Stimulated activated CD4-positive, alpha-beta T cell treated with anti-CD3 and anti-CD28 coated beads, TNF-alpha, amount 100 ng/mL, for 4 hours (primary cell): ENCODE results near the gene SNX10.

Experiments
- DNase-seq, 3 experiments: peaks; one replicate each; pipeline ENCODE4 v3.0.0-alpha.2; 2020; ENCODE audit warnings: low read depth in 3 of 3

SNX10 gene

DNA sequence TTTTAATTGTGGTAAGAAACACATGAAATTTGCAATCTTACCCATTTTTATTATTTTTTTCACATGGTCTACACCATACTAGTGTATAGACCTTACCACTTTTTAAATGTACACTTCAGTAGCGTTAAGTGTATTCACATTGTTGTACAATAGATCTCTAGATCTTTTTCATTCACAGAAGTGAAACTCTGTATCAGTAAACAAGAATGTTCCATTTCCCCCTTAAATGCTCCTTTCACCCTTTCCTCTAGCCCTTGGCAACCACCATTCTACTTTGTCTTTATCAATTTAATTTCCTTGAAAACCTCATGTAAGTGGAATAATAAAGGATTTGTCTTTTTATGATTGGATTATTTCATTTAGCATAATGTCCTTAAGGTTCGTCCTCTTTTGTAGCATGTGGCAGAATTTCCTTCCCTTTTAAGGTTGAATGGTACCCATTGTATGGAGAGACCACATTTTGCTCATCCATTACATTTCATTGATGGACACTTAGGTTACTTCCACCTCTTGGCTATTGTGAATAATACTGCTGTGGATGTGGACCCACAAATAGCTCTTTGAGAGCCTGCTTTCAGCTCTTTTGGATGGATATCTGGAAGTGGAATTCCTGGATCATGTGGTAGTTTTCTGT is 45.7 kb downstream of the SNX10 start:
- no peak for DNase-seq

GRCh38 chr7:26340476-26341018 is 48.9 kb downstream of the SNX10 start:
- no peak for DNase-seq

- no peak for DNase-seq
Observed at GRCh38 chr7:26343320-26343832, 51.7 kb downstream of the SNX10 start.

DNA sequence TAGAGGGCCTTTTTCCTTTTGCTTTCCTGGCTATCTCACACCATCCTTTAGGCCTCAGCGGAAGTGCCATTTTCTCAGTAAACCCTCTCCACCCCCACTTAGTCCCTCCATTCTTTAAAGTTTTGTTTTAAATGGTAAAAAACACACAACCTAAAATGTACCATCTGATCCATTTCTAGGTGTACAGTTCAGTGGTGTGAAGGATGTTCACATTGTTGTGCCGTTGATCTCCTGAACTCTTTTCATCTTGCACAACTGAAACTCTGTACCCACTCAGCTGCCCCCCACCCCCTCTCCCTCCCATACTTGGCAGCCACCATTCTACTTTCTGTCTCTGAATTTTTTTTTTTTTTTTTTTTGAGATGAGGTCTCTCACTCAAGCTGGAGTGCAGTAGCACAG is 52.2 kb downstream of the SNX10 start:
- no peak for DNase-seq

DNA sequence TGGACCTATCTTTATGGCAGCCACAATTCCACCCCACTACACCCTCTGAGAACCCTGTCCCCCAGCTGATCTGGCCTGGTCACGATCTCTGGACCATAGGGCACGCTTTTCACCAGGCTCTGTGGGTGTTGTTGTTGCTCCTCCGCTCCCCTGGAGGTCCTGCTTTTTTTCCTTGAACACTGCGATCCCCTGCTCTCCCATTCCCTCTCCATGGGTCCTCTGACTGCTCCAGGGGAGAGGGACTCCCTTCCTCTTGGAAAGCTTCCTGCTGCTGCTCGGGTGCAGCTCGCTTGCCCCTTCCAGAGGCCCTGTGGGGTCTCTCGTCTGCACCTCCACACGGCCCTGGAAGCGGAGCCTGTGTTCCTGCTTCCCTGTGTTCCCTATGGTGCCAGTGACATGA is 53.5 kb downstream of the SNX10 start:
- DNase-seq = no peak

DNA sequence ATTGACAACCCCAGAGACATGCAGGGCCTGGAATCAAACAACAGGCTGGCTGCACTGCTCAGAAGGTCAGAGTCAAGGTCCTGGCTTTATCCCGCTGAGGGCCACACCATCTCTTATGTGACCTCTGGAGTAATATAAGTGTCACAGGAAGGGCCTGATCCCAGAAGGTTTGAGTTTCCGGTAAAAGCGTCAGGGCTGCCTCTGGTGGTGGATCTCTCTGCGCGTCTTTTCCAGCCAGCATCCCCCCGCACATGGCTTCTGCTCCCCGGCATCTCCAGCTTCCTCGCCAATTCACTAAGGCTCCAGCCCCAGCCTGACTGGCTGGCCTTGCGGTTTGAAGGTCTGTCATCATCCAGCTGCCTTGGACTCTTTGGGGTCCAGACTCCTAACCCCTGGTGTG is 54.2 kb downstream of the SNX10 start:
- DNase-seq = no peak

- DNase-seq = no peak
Observed at GRCh38 chr7:26346611-26347203, 55.0 kb downstream of the SNX10 start.

- DNase-seq = no peak
Observed at GRCh38 chr7:26348234-26348851, 56.7 kb downstream of the SNX10 start.

DNA sequence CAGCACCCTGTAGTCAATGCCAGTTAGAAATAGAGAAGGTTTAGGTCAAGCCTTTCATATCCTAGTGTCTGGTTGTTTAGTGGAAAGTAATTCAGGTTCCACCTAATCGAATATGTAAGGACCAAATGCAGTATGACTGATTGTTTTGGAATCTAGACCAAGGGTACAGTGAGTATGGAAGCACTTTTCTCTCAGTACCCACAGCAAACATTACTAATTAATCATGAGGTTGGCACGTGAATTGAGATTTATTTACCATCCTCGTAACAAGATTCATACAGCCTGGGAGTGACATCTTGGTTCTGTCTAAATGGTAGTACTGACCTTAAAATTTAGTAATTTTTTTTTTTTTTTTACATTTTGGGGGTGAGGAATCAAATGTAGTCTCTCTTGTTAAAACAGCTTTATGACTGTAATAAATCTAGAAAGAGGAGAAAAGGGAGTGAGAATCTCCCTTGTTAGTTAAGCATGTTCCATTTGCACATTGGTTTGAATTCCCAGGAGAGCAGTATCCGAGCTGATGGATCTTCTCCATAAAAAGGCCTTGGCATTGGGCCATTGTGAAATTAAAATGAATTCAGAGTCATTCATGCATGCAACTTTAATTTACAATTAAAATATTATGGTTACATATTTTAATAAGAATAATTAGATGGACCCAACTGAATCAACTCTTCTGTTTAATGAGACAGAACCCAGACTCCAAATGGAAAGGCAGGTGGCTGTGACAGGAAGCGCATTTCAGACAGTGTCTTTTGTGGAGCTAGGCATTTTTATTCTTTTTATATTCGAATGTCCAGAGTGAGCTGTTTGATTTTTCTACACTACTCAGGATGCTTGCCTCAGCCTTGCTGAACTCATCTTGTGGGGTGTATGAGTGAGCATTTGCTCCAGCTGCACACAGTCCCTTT is 57.6 kb downstream of the SNX10 start:
- DNase-seq = no peak

GRCh38 chr7:26351171-26351570 is 59.5 kb downstream of the SNX10 start:
- DNase-seq = no peak

GRCh38 chr7:26356229-26356628 is 64.6 kb downstream of the SNX10 start:
- no peak for DNase-seq

DNA sequence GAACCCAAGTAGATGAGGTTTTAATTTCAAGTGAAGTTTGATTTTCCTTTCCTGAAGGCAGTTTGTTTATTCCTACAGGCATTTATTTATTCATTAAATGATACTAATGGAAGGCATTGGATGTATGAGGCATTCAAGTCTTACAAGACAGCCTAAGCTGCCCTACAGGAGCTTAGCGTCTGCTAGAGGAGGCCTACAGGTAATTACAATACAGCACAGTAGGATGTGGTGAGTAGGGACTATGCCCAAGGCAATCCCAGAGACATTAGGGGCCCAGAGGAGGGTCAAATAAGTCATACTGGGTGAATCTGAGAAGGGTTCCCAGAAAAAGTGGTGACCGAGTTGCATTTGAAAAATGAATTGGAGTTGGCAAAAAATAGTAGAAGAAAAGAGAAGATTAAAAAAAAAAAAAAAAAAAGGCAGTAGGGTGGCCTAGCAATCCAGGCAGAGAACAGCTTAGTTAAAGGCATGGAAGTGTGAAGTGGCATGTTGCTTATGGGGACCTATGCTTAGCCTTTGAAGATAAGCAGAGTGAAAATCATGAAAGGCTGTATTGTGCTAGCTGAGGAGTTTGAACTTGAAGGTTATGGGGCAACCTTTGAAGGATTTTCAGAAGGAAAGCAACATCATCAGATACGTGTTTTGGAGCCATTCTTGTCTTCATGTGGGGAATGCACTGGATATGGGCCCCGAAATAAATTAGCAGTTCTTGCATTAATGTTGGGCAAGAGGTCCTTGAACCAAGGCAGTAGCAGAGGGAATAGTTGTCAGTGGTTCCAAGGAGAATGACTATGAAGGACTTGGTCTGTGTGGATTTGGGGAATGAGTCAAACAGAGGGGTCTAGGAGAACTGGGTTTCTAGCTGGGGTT is 65.5 kb downstream of the SNX10 start:
- DNase-seq = no peak

DNA sequence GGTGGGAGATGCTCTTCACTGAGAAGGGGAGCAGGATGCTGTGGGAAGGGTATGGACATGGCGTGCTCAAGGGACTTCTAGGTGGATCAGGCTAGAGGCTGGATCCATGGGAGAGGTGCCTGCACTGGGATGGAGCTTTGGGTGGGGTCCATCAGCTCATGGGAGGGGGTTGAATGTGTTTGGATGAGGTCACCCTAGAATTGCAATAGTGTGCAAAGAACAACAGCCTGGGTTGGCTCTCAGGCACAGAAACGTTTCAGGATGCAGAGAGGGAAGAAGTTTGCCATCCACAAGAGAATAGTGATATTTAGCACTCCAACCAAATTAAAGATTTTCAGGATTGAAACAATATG is 66.1 kb downstream of the SNX10 start:
- no peak for DNase-seq

- no peak for DNase-seq
Observed at GRCh38 chr7:26360650-26361049, 69.0 kb downstream of the SNX10 start.

DNA sequence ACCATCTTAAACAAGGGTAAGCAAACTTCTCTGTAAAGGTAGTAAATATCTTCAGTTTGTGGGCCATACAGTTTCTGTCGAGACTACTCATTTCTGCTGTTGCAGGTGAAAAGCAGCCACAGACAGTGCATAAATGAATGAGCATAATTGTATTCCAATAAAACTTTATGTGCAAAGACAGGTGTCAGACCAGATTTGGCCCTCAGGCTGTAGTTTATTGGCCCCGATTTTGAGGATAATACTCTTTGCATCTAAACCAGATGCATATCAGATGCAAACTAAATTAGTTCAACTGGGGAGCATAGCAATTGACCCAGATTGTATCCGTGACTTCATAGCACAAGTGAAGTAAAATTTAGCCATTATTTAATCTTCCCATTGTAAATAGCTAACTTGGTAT is 70.0 kb downstream of the SNX10 start:
- DNase-seq = no peak

DNA sequence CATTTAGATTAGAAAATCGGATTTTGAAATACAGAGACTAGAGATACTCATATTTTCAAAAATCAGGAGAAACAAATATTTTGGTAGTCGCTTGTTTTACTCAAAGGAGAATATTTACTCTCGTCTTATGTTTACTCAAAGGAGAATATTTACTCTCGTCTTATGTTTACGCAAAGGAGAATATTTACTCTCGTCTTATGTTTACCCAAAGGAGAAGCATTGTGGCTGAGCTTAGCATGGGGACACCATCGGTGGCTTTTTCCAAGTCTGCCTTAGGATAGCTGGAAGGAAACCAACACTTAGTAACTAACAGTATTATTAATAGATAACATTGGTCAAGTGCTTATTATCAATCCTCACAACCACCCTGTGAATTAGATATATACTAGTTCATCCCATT is 71.8 kb downstream of the SNX10 start:
- DNase-seq = no peak

DNA sequence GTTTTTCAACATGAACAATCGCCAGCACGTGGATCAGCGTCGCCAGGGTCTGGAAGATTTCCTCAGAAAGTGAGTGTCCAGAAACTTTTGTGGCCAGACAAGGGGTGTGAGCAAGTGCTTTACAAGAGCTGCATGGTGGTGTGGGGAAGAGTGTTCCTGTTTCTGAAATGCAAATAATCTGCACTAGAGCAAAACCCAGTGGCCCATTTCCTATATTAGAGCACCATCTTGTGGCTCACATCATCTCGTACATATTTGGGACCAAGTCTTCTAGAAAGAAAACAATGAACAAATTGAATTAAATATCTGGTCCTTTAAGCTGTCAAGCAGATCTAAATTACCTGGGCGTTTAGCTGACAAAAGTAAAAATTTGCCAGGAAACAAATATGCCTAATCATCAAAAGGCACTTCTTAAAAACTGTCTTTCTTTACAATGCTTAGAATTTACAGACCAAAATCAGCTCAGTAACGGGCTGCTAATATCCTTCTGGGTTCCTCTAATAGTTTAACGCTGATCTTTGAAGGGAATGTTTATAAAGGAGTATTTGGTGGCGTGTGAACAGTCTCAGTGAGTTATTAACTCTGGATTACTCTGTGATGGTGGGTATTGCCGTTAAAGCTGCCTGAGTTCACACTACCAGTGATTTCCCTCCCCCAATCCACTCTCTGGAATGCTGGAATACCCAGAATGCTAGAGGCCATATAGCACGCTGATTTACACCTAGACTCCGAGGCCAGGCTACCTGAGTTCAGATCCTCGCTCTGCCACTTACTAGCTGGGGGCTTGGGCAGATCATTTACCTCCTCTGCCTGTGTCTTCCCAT is 73.6 kb downstream of the SNX10 start:
- DNase-seq = peak in 2 of 3 experiments; percentile 13 to 36

GRCh38 chr7:26365901-26366275 is 74.2 kb downstream of the SNX10 start:
- DNase-seq = no peak

- no peak for DNase-seq
Observed at GRCh38 chr7:26367219-26367711, 75.6 kb downstream of the SNX10 start.

DNA sequence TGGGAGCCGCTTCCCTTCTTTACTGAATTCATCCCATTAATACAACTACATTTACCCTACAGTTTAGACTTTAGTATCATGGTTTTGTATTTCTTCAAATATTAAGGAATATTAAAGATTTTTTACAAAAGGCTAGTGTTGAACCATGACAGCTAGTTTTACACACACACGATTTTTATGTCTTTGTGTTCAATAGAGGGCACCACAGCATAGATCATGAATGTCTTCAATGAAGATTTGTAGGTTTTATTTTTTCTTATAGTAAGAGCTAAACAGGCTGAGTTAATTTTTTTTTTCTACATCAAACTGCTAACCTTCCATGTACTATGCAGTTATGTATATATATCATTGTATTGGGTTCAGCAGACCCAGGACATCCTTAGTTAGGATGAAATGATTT is 76.9 kb downstream of the SNX10 start:
- DNase-seq = no peak
